SK-N-SH (cell line): ENCODE data around the gene C10orf143. TPM values are rescaled to one million over a fixed set of nuclear protein-coding genes. Genes with fewer than 3 reads are reported as not detected.

Source experiments
- CTCF ChIA-PET: fragments of 300-600, 350-600 bp; formaldehyde crosslinking; extraction: SDS; loops from one replicate; lab custom pipeline; 2021; lab: Yijun Ruan, JAX
- POLR2A ChIA-PET: fragments of 350-600 bp; sonication (Branson Sonifier 250); formaldehyde crosslinking; extraction: SDS; loops from one replicate; lab custom pipeline; 2020; ENCODE audit warnings: antibody characterized with exemption, inconsistent platforms; lab: Yijun Ruan, JAX
- DNase-seq: peaks from one replicate; pipeline ENCODE4 v3.0.0; 2012
- H2AFZ ChIP-seq: fragments of 200-600 bp; sonication (generic); 2 replicates; pipeline ENCODE4 v1.8.1; 2016; ENCODE audit warnings: antibody characterized with exemption, mild to moderate bottlenecking, low read depth
- H3F3A ChIP-seq: fragments of 200-600 bp; sonication (generic); replicated peaks from 2 replicates; pipeline ENCODE3; 2016; ENCODE audit warnings: antibody characterized with exemption, mild to moderate bottlenecking; ENCODE audit not compliant: insufficient read depth
- H3K27ac ChIP-seq, 2 experiments: fragments of 200-500 bp in 1 of 2; fragments of 200-600 bp in 1 of 2; sonication (Bioruptor generic) in 1 of 2; sonication (generic), shearing (Covaris generic) in 1 of 2; 2 replicates each; pipeline versions ENCODE4 v1.5.1 to v1.6.1; 2014 to 2016; ENCODE audit warnings: low read depth in 2 of 2, inconsistent platforms in 1 of 2, low read length in 1 of 2, mild to moderate bottlenecking in 1 of 2, mixed read lengths in 1 of 2
- H3K27me3 ChIP-seq: fragments of 200-600 bp; sonication (generic), shearing (Covaris generic); 2 replicates; pipeline ENCODE4 v1.6.1; 2016; ENCODE audit warnings: mixed run types; ENCODE audit not compliant: insufficient read depth
- H3K36me3 ChIP-seq, 2 experiments: fragments of 200-500 bp in 1 of 2; fragments of 200-600 bp in 1 of 2; sonication (Bioruptor generic) in 1 of 2; sonication (generic) in 1 of 2; replicated peaks in 1 of 2; 2 replicates each; pipeline versions ENCODE3 to v1.5.1; 2014 to 2016; ENCODE audit warnings: low read length in 1 of 2, mild to moderate bottlenecking in 1 of 2; ENCODE audit not compliant: insufficient read depth in 2 of 2, control insufficient read depth in 1 of 2
- H3K4me1 ChIP-seq, 2 experiments: fragments of 200-500 bp in 1 of 2; fragments of 200-600 bp in 1 of 2; sonication (Bioruptor generic) in 1 of 2; sonication (generic), shearing (Covaris generic) in 1 of 2; 2 replicates each; pipeline versions ENCODE4 v1.5.1 to v1.6.1; 2014 to 2016; ENCODE audit warnings: low read depth in 1 of 2, low read length in 1 of 2, mixed run types in 1 of 2; ENCODE audit not compliant: insufficient read depth in 2 of 2, control insufficient read depth in 1 of 2
- H3K4me2 ChIP-seq: fragments of 200-600 bp; sonication (generic), shearing (Covaris generic); 2 replicates; pipeline ENCODE4 v1.6.1; 2017; ENCODE audit warnings: mixed run types
- H3K4me3 ChIP-seq, 2 experiments: fragments of 200-500 bp in 1 of 2; fragments of 200-600 bp in 1 of 2; sonication (Bioruptor generic) in 1 of 2; sonication (generic), shearing (Covaris generic) in 1 of 2; 2 replicates each; pipeline versions ENCODE4 v1.5.1 to v1.8.1; 2014 to 2016; ENCODE audit warnings: low read depth in 2 of 2, inconsistent platforms in 1 of 2, low read length in 1 of 2, mild to moderate bottlenecking in 1 of 2, mixed read lengths in 1 of 2, moderate library complexity in 1 of 2
- H3K79me2 ChIP-seq: fragments of 200-600 bp; sonication (generic); 2 replicates; pipeline ENCODE4 v1.8.1; 2017; ENCODE audit warnings: mild to moderate bottlenecking; ENCODE audit not compliant: insufficient read depth
- H3K9ac ChIP-seq: fragments of 200-600 bp; sonication (generic); 2 replicates; pipeline ENCODE4 v1.6.1; 2017; ENCODE audit warnings: mixed run types
- H3K9me2 ChIP-seq: fragments of 200-600 bp; sonication (generic); 2 replicates; pipeline ENCODE4 v1.6.1; 2017; ENCODE audit warnings: mixed run types
- H3K9me3 ChIP-seq: fragments of 200-600 bp; sonication (generic); 2 replicates; pipeline ENCODE4 v1.6.1; 2017; ENCODE audit warnings: mixed run types, mild to moderate bottlenecking, moderate library complexity
- H4K20me1 ChIP-seq: fragments of 200-600 bp; sonication (generic); 2 replicates; pipeline ENCODE4 v1.6.1; 2017; ENCODE audit warnings: mild to moderate bottlenecking, mixed run types; ENCODE audit not compliant: insufficient read depth
- CHD2 ChIP-seq: fragments of 150-350 bp; IDR thresholded peaks from 2 replicates; pipeline ENCODE4 v1.6.1; 2018; ENCODE audit warnings: low read length; ENCODE audit not compliant: partially characterized antibody
- EP300 ChIP-seq, 2 experiments: IDR thresholded peaks; 2 replicates each; pipeline versions ENCODE4 v1.4.0 to v1.6.1; 2012; ENCODE audit warnings: borderline replicate concordance in 1 of 2, low read depth in 1 of 2, low read length in 1 of 2
- EZH2phosphoT487 ChIP-seq: fragments of 200-600 bp; sonication (generic); IDR thresholded peaks from 2 replicates; pipeline ENCODE4 v1.6.1; 2017; ENCODE audit warnings: low read depth, mixed run types, mild to moderate bottlenecking, antibody characterized with exemption, moderate library complexity, borderline replicate concordance
- FOSL2 ChIP-seq: IDR thresholded peaks from 2 replicates; pipeline ENCODE4 v1.4.0; 2012; ENCODE audit warnings: low read depth, mild to moderate bottlenecking, moderate library complexity, borderline replicate concordance
- FOXJ3 ChIP-seq: sonication (generic); formaldehyde crosslinking; IDR thresholded peaks from 2 replicates; pipeline ENCODE4 v1.5.1; 2020; ENCODE audit warnings: mild to moderate bottlenecking, missing genetic modification reagents
- GABPA ChIP-seq: IDR thresholded peaks from 2 replicates; pipeline ENCODE4 v1.4.0; 2012; ENCODE audit warnings: low read depth, mild to moderate bottlenecking
- MXI1 ChIP-seq: IDR thresholded peaks from 2 replicates; pipeline ENCODE4 v1.6.1; 2012; ENCODE audit warnings: mild to moderate bottlenecking, low read depth, low read length, improper control_type of control experiment
- NRF1 ChIP-seq: IDR thresholded peaks from 2 replicates; pipeline ENCODE4 v1.6.1; 2012; ENCODE audit warnings: low read depth, mild to moderate bottlenecking, low read length
- RAD21 ChIP-seq: IDR thresholded peaks from 2 replicates; pipeline ENCODE4 v1.6.1; 2012; ENCODE audit warnings: mild to moderate bottlenecking, low read length
- RCOR1 ChIP-seq: fragments of 150-350 bp; IDR thresholded peaks from 2 replicates; pipeline ENCODE4 v1.6.1; 2017; ENCODE audit warnings: antibody characterized with exemption, low read length
- RXRA ChIP-seq: IDR thresholded peaks from 2 replicates; pipeline ENCODE4 v1.4.0; 2012; ENCODE audit warnings: low read depth, mild to moderate bottlenecking, borderline replicate concordance
- SIN3A ChIP-seq: IDR thresholded peaks from 2 replicates; pipeline ENCODE4 v1.6.1; 2012; ENCODE audit warnings: low read depth, mild to moderate bottlenecking, low read length, moderate library complexity, borderline replicate concordance
- TCF12 ChIP-seq: IDR thresholded peaks from 2 replicates; pipeline ENCODE4 v1.4.0; 2012
- TEAD4 ChIP-seq: IDR thresholded peaks from 2 replicates; pipeline ENCODE4 v1.4.0; 2012; ENCODE audit warnings: mild to moderate bottlenecking, borderline replicate concordance; ENCODE audit not compliant: insufficient read depth
- USF2 ChIP-seq: fragments of 150-350 bp; IDR thresholded peaks from 2 replicates; pipeline ENCODE4 v1.6.1; 2017; ENCODE audit warnings: antibody characterized with exemption, low read length, low read depth, borderline replicate concordance
- YY1 ChIP-seq: IDR thresholded peaks from 2 replicates; pipeline ENCODE4 v1.4.0; 2012; ENCODE audit warnings: low read depth, mild to moderate bottlenecking
- ZBTB33 ChIP-seq: IDR thresholded peaks from 2 replicates; pipeline ENCODE4 v1.4.0; 2012; ENCODE audit warnings: low read depth, borderline replicate concordance
- whole genome bisulfite sequencing: methylation state at CpG from one replicate; pipeline ENCODE4 v1.1.6; 2017; ENCODE audit warnings: low lambda C conversion rate; 5-methylcytosine and 5-hydroxymethylcytosine counted together
- polyA plus RNA-seq, 3 experiments: library from polyadenylated mRNA; depleted of rRNA; stranded (reverse); fragments of >200 nt; gene quantifications; 2 replicates each; pipeline ENCODE4 v1.2.3, GENCODE V29; 2012
- TF ChIP-seq, protein P1 (sequence below): IDR thresholded peaks from 2 replicates; pipeline ENCODE4 v1.6.1; 2012; ENCODE audit warnings: mild to moderate bottlenecking, low read depth, low read length, moderate library complexity
- TF ChIP-seq, protein P2 (sequence below): fragments of 150-350 bp; IDR thresholded peaks from 2 replicates; pipeline ENCODE4 v1.6.1; 2016; ENCODE audit warnings: mild to moderate bottlenecking, low read depth, low read length
- TF ChIP-seq, protein P3 (sequence below): IDR thresholded peaks from 2 replicates; pipeline ENCODE4; 2012

The C10orf143 gene
- polyA plus RNA-seq, 1 of the 3 experiments (the other 2 are of a cell fraction): 2.2 TPM

DNA sequence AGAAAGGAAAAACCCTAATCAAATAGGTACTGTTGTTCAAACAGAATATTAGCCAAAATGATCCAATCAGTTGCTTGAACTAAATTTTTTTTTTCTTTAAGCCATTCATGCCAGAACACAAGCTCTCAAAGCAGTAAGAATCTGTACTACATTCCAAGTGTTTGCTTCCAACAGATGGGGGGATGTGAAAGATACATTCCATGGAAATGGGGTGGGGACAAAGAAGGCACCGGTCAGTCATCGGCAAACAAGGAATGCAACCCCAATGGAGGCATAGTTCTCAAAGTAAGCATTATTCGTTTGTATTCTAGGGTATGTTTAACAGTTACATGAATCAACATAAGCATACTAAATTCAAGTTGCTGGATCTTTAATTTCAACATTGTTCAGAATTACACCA, 32.5 kb downstream of the C10orf143 start:
- POLR2A ChIA-PET: interaction anchor here (0.6 kb wide), 1 partner anchor 48 kb away, joined by 3 read pairs; no protein-coding TSS in a partner anchor
- WGBS: 62% methylated on average over 3 of the region's 3 CpGs
- Histone ChIP-seq H2AFZ (no peak overlapping the region), H4K20me1 (no peaks in the 10 kb centered on the region), H3K9me3 (no peaks in the 10 kb centered on the region), H3K36me3 (no peaks in the 10 kb centered on the region), H3K4me2 (no peak overlapping the region), H3K9me2 (no peaks in the 10 kb centered on the region), H3K27ac (no peak overlapping the region), H3K4me3 (no peak overlapping the region), H3K4me1 (no peaks in the 10 kb centered on the region; a peak in 1 of 4 replicates), H3K27me3 (no peaks in the 10 kb centered on the region), H3K9ac (no peak overlapping the region), H3K79me2 (no peaks in the 10 kb centered on the region), H3F3A (no peaks in the 10 kb centered on the region)
- TF ChIP-seq NRF1: no peak
- TF ChIP-seq CHD2: no peak
- TF ChIP-seq, protein P1, sequence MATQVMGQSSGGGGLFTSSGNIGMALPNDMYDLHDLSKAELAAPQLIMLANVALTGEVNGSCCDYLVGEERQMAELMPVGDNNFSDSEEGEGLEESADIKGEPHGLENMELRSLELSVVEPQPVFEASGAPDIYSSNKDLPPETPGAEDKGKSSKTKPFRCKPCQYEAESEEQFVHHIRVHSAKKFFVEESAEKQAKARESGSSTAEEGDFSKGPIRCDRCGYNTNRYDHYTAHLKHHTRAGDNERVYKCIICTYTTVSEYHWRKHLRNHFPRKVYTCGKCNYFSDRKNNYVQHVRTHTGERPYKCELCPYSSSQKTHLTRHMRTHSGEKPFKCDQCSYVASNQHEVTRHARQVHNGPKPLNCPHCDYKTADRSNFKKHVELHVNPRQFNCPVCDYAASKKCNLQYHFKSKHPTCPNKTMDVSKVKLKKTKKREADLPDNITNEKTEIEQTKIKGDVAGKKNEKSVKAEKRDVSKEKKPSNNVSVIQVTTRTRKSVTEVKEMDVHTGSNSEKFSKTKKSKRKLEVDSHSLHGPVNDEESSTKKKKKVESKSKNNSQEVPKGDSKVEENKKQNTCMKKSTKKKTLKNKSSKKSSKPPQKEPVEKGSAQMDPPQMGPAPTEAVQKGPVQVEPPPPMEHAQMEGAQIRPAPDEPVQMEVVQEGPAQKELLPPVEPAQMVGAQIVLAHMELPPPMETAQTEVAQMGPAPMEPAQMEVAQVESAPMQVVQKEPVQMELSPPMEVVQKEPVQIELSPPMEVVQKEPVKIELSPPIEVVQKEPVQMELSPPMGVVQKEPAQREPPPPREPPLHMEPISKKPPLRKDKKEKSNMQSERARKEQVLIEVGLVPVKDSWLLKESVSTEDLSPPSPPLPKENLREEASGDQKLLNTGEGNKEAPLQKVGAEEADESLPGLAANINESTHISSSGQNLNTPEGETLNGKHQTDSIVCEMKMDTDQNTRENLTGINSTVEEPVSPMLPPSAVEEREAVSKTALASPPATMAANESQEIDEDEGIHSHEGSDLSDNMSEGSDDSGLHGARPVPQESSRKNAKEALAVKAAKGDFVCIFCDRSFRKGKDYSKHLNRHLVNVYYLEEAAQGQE: no peak
- TF ChIP-seq RAD21: no peak
- no peak for TF ChIP-seq EP300 (IDR thresholded peaks at IDR 0.05; ENCODE audit: borderline replicate concordance in 1 of 2, low read depth in 1 of 2, low read length in 1 of 2)
- TF ChIP-seq EZH2phosphoT487: no peak
- TF ChIP-seq FOXJ3 (CRISPR knock-in tag): no peak
- no peak for TF ChIP-seq TEAD4
- no peak for TF ChIP-seq SIN3A
- TF ChIP-seq GABPA: no peak
- TF ChIP-seq, protein P2, sequence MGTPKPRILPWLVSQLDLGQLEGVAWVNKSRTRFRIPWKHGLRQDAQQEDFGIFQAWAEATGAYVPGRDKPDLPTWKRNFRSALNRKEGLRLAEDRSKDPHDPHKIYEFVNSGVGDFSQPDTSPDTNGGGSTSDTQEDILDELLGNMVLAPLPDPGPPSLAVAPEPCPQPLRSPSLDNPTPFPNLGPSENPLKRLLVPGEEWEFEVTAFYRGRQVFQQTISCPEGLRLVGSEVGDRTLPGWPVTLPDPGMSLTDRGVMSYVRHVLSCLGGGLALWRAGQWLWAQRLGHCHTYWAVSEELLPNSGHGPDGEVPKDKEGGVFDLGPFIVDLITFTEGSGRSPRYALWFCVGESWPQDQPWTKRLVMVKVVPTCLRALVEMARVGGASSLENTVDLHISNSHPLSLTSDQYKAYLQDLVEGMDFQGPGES: no peak
- no peak for TF ChIP-seq RCOR1
- TF ChIP-seq, protein P3, sequence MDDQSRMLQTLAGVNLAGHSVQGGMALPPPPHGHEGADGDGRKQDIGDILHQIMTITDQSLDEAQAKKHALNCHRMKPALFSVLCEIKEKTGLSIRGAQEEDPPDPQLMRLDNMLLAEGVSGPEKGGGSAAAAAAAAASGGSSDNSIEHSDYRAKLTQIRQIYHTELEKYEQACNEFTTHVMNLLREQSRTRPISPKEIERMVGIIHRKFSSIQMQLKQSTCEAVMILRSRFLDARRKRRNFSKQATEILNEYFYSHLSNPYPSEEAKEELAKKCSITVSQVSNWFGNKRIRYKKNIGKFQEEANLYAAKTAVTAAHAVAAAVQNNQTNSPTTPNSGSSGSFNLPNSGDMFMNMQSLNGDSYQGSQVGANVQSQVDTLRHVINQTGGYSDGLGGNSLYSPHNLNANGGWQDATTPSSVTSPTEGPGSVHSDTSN: no peak
- TF ChIP-seq YY1: no peak
- no peak for TF ChIP-seq RXRA
- TF ChIP-seq FOSL2: no peak
- no peak for TF ChIP-seq ZBTB33
- TF ChIP-seq USF2: no peak
- no peak for TF ChIP-seq TCF12
- no peak for TF ChIP-seq MXI1
- CTCF ChIA-PET: interaction anchor here (0.7 kb wide), 1 partner anchor 31 kb away, joined by 3 read pairs; no protein-coding TSS in a partner anchor
- DNase-seq: no peak
